Lower leg skin (tissue), 4 donors: ENCODE measurements around the gene RBM42. TPM values are rescaled to one million over a fixed set of nuclear protein-coding genes. Genes with fewer than 3 reads are reported as not detected.
A peak's percentile ranks its signal among the peaks of the same experiment; 100 is the strongest.
"Not testable (repeated sequence)": the region's sequence is repeated elsewhere in the genome, so short reads cannot be mapped to it uniquely, and the experiment has no call there.

Experiments
- DNase-seq, 2 donors: peaks; one replicate each; pipeline ENCODE4 v3.0.0-alpha.2; 2019; ENCODE audit warnings: low spot score in 2 of 2
- H3K4me3 ChIP-seq: fragments of 200-600 bp; sonication (generic); 2 replicates; pipeline ENCODE4 v1.5.1; 2017; ENCODE audit warnings: mild to moderate bottlenecking, low read depth; ENCODE audit not compliant: poor library complexity, severe bottlenecking
- CTCF ChIP-seq, 3 donors: fragments of 450-650 bp; IDR thresholded peaks; one replicate each; pipeline ENCODE4 v1.5.1; 2016; ENCODE audit warnings: antibody characterized with exemption in 3 of 3, mild to moderate bottlenecking in 3 of 3, moderate library complexity in 2 of 3
- POLR2A ChIP-seq, 2 donors: fragments of 450-650 bp; IDR thresholded peaks; one replicate each; pipeline ENCODE4 v1.6.1; 2016 to 2017; ENCODE audit warnings: antibody characterized with exemption in 2 of 2, mild to moderate bottlenecking in 1 of 2, moderate library complexity in 1 of 2
- WGBS, 2 donors: methylation state at CpG; one replicate each; pipeline ENCODE4 v1.1.5; 2018; 5-methylcytosine and 5-hydroxymethylcytosine counted together
- intact Hi-C: fragments of 100-400 bp; cut with DNase I; formaldehyde crosslinking; loops from one replicate; pipeline ENCODE4 v1.15.0; 2023; ENCODE audit warnings: low total_unique reads
- total RNA-seq, 4 donors: library from RNA; depleted of rRNA; stranded (reverse); fragments of >200 nt; gene quantifications; one replicate each; pipeline ENCODE4 v1.1.0, GENCODE V29; 2016

RBM42 gene
- total RNA-seq, 4 donors from 2014 or later = 64.1 to 82.4 (median 75.5) TPM

DNA sequence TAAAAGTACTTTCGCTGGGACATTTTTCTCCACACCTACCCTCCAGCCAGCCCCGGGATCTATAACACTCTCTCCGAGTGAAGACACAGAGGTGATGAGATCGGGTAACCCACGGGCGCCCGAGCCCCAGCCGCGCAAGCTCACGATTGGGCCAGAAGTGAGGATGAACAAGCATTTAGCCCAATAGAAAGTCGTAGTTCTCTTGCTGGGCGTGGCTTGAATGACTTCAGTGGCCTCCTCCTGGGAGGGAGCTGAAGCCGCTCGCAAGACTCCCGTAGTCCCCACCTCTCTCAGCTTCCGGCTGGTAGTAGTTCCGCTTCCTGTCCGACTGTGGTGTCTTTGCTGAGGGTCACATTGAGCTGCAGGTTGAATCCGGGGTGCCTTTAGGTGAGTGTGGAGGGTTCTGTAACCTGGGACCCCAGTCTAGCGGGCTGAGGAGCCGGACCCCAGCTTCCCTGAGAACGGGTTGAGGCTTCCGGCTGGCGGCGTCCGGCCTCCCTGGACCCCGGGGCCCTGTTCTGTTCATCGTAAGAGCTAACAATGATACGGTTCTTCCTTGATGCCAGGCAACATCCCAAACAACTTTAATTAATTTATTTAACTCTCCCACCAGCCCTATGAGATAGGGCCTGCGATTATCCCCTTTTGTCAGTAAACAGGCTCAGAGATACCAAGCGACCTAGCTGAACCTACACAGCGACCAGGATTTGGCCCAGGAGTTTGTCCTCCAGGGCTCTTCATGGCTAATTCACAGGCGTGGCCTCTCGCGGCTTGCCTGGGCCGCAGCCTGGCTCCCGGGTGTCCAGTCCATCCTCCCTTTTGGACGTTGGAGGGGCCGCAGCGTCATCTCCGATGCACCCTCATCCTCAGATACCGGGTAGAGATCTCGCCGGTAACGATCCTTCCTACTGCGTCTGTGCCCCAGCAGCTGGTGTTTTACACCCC is 19.5 kb downstream of the RBM42 start, which contains the start of gene COX6B1:
TSS of gene COX6B1 (plus strand) at position 307 of the 945 bp plus-strand sequence. CDS start 2,921 bp downstream, outside the sequence.
- intact Hi-C loops = no loop called here
- H3K4me3 ChIP-seq = peak within 1 kb of the TSS; percentile 83
- TF ChIP-seq CTCF (IDR thresholded peaks at IDR 0.05) (no peak), POLR2A (IDR thresholded peaks at IDR 0.05) (peak in 1 of 2 donors; percentile 12)
- WGBS, 2 donors = 0 to 1% methylated on average over 37 of the region's 46 CpGs
- DNase-seq = peak; percentile 96 to 97

- intact Hi-C loops = no loop called here
- 78 to 79% methylated on average over 9 of the region's 9 CpGs for WGBS, 2 donors
- no peak overlapping the region for H3K4me3 ChIP-seq
- DNase-seq = no peak
- TF ChIP-seq CTCF (IDR thresholded peaks at IDR 0.05) = no peak
- TF ChIP-seq POLR2A (IDR thresholded peaks at IDR 0.05) = no peak
Observed at GRCh38 chr19:35650581-35650980, 21.7 kb downstream of the RBM42 start.

DNA sequence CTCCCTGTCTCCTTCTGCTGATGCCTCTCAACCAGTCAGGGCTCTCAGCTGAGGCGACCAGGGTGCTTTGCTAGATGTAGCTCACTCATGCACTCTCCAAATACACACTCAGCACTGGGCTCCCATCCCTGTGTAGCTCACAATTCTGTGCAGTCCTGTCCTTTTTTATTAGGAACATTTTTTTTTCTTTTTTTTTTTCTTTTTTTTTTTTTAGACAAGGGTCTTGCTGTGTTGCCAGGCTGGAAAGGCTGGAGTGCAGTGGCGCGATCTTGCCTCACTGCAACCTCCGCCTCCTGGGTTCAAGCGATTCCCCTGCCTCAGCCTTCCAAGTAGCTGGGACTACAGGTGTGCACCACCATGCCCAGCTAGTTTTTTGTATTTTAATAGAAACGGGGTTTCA is 26.0 kb downstream of the RBM42 start:
- DNase-seq, H3K4me3 ChIP-seq, intact Hi-C loops: not testable (repeated sequence)
- 92 to 97% methylated on average over 6 of the region's 6 CpGs for WGBS, 2 donors

DNA sequence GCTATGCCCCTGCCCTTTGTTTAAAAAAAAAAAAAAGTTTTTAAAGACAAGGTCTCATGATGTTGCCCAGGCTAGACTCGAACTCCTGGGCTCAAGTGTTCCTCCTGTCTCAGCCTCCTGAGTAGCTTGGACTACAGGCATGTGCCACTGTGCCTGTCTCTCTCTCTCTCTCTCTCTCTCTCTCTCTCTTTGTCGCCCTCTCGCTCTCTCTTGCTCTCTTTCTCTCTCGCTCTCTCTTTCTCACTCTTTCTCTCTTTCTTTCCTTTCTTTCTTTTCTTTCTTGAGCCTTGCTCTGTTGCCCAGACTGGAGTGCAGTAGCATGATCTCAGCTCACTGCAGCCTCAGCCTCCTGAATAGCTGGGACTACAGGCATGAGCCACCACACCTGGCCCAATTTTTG is 26.8 kb downstream of the RBM42 start:
- TF ChIP-seq CTCF (IDR thresholded peaks at IDR 0.05) (no peak), POLR2A (IDR thresholded peaks at IDR 0.05) (no peak)
- H3K4me3 ChIP-seq = no peak overlapping the region
- DNase-seq = no peak
- intact Hi-C loops = no loop called here
- 87 to 94% methylated on average over 4 of the region's 4 CpGs for WGBS, 2 donors

DNA sequence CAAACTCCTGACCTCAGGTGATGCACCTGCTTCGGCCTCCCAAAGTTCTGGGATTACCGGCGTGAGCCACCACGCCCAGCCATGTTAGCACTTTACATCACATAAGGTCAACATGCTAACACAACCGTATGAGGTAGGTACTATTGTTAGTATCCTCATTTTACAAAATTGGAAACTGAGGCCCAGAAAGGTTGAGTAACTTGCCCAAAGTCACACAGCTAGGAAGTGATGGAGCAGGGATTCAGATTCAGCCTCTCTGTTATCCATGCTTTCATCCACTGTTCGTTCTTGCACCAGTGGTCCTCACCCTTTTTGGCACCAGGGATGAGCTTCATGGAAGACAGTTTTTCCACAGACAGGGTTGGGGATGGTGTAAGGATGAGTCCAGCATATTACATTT is 27.9 kb downstream of the RBM42 start:
- DNase-seq = no peak
- intact Hi-C loops = no loop called here
- WGBS, 2 donors = 85 to 94% methylated on average over 6 of the region's 6 CpGs
- TF ChIP-seq CTCF (IDR thresholded peaks at IDR 0.05) (no peak), POLR2A (IDR thresholded peaks at IDR 0.05) (no peak)
- H3K4me3 ChIP-seq = no peak overlapping the region

DNA sequence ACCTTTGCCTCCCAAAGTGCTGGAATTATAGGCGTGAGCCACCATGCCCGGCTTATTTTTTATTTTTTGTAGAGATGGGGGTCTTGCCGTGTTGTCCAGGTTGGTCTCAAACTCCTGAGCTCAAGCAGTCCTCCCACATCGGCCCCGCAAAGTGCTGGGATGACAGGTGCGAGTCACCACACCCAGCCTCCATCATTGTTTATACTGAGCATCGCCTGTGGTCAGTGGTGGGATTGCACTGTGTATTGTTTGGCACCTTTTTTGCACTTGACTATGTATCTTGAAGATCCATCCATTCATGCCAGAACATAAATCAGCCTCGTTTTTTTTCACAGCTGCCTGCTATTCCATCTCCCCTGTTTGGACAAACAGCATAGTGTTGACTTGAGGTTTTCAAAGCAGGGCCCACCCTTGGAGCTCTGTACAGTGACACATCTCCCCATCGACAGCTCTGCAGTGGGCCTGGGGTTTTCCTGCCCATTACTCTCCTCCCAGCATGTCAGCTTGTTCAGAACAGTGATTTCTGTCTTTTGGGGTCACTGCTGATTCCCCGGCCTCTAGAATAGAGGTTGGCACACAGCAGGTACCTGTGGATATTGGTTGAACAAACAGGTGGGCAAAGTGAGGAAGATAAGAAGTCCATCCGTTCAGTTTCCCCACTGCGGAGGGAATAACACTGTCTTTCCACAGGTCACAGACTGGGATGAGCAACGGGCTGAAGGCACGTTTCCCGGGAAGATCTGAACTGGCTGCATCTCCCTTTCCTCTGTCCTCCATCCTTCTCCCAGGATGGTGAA is 29.3 kb downstream of the RBM42 start:
- no peak for TF ChIP-seq POLR2A (IDR thresholded peaks at IDR 0.05)
- no peak for TF ChIP-seq CTCF (IDR thresholded peaks at IDR 0.05)
- no peak for DNase-seq
- WGBS, 2 donors = 90 to 91% methylated on average over 15 of the region's 15 CpGs
- intact Hi-C loops = no loop called here
- no peak overlapping the region for H3K4me3 ChIP-seq
